GM18907 (cell line): Measurements from ENCODE around the gene BIVM.

Source experiments
- ATAC-seq: cut with Tn5 transposase; IDR thresholded peaks from one replicate; pipeline ENCODE4 v1.9.1; 2021; ENCODE audit warnings: mild to moderate bottlenecking, moderate library complexity; ENCODE audit not compliant: unreplicated experiment

BIVM gene

GRCh38 chr13:102877303-102877702 lies 78.4 kb downstream of the BIVM start:
- ATAC-seq = no peak

- no peak for ATAC-seq
Measured at GRCh38 chr13:102878481-102878880, 79.6 kb downstream of the BIVM start.

GRCh38 chr13:102879793-102880499 lies 81.0 kb downstream of the BIVM start:
- ATAC-seq = no peak

GRCh38 chr13:102881819-102882686 lies 83.1 kb downstream of the BIVM start:
- ATAC-seq = no peak
